Activated naive CD4-positive, alpha-beta T cell treated with anti-CD3 and anti-CD28 coated beads, Interleukin-2, amount 10 ng/mL, durations not matched to agents 7 days and 5 days (primary cell): ENCODE measurements around the gene RAE1.

Source experiments
- CTCF ChIA-PET: fragments of 350-600 bp; sonication (Branson Sonifier 250); formaldehyde crosslinking; loops from one replicate; lab custom pipeline; 2021; ENCODE audit warnings: antibody characterized with exemption; lab: Charles Lee
- DNase-seq: peaks from one replicate; pipeline ENCODE4 v3.0.0-alpha.2; 2020
- H3K27ac Mint-ChIP-seq: one replicate; pipeline ENCODE4 v1.8.0; 2021; ENCODE audit warnings: mild to moderate bottlenecking, moderate library complexity, mixed read lengths
- H3K27me3 Mint-ChIP-seq: one replicate; pipeline ENCODE4 v1.8.0; 2021; ENCODE audit warnings: mild to moderate bottlenecking, mixed read lengths
- H3K36me3 Mint-ChIP-seq: one replicate; pipeline ENCODE4 v1.8.0; 2021; ENCODE audit warnings: mixed read lengths
- H3K4me1 Mint-ChIP-seq: one replicate; pipeline ENCODE4 v1.8.0; 2021; ENCODE audit warnings: mixed read lengths
- H3K4me3 Mint-ChIP-seq: one replicate; pipeline ENCODE4 v1.8.0; 2021; ENCODE audit warnings: mild to moderate bottlenecking, moderate library complexity, mixed read lengths
- H3K9me3 Mint-ChIP-seq: one replicate; pipeline ENCODE4 v1.8.0; 2021; ENCODE audit warnings: mixed read lengths

The RAE1 gene

GRCh38 chr20:57399587-57400155, 48.6 kb downstream of the RAE1 start:
- Mint-ChIP-seq H3K36me3 (peaks cover 82% of the 10 kb centered on the region), H3K4me1 (peaks cover 91% of the 10 kb centered on the region), H3K27me3 (no peaks in the 10 kb centered on the region), H3K27ac (peak overlapping the region; percentile 97), H3K4me3 (peak overlapping the region; percentile 77), H3K9me3 (no peaks in the 10 kb centered on the region)
- DNase-seq = peak; percentile 53
- CTCF ChIA-PET = interaction anchor here (0.9 to 4.9 kb wide), 3 partner anchors 12 to 48 kb away, joined by 3 to 26 read pairs (median 17); no protein-coding TSS in a partner anchor

- H3K27ac Mint-ChIP-seq = peak overlapping the region; percentile 97
- H3K4me3 Mint-ChIP-seq = peak overlapping the region; percentile 77
- H3K27me3 Mint-ChIP-seq = no peaks in the 10 kb centered on the region
- CTCF ChIA-PET = interaction anchor here (4.9 kb wide), 1 partner anchor 34 kb away, joined by 26 read pairs; no protein-coding TSS in a partner anchor
- peak; percentile 34 for DNase-seq
- no peaks in the 10 kb centered on the region for H3K9me3 Mint-ChIP-seq
- H3K36me3 Mint-ChIP-seq = peaks cover 76% of the 10 kb centered on the region
- peaks cover 87% of the 10 kb centered on the region for H3K4me1 Mint-ChIP-seq
These were observed 49.2 kb downstream of the RAE1 start for GRCh38 chr20:57400231-57400701.

- Mint-ChIP-seq H3K27me3 (no peaks in the 10 kb centered on the region), H3K4me3 (peak overlapping the region; percentile 77), H3K27ac (peak overlapping the region; percentile 84), H3K36me3 (peaks cover 69% of the 10 kb centered on the region), H3K9me3 (no peaks in the 10 kb centered on the region), H3K4me1 (peaks cover 82% of the 10 kb centered on the region)
- peak; percentile 36 for DNase-seq
- CTCF ChIA-PET = interaction anchor here (0.9 to 1.4 kb wide), 2 partner anchors 9 to 12 kb away, joined by 3 to 4 read pairs; no protein-coding TSS in a partner anchor
These were observed 49.9 kb downstream of the RAE1 start for GRCh38 chr20:57400821-57401564.

DNA sequence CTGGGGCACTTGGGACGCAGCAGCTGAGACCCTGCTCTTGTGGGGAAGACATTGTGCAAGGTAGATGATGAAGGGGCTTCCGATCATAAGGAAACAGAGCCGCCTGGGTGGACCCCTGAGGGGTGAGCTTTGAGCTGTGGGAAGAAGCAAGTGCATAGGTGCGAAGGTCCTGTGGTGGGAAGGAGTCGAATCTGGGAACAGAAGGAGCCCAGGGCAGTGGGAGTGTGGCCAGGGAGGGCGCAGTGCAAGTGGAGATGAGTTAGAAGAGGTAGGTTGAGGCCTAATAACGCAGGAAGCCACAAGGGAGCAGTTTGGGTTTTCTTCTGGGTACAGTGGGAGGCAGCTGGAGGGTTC, 50.5 kb downstream of the RAE1 start:
- H3K27me3 Mint-ChIP-seq = no peaks in the 10 kb centered on the region
- H3K4me3 Mint-ChIP-seq = no peak overlapping the region
- peaks cover 76% of the 10 kb centered on the region for H3K4me1 Mint-ChIP-seq
- no peak for DNase-seq
- CTCF ChIA-PET = interaction anchor here (0.9 to 1.4 kb wide), 2 partner anchors 10 to 12 kb away, joined by 3 to 4 read pairs; no protein-coding TSS in a partner anchor
- H3K27ac Mint-ChIP-seq = peak overlapping the region; percentile 84
- no peaks in the 10 kb centered on the region for H3K9me3 Mint-ChIP-seq
- peaks cover 64% of the 10 kb centered on the region for H3K36me3 Mint-ChIP-seq

DNA sequence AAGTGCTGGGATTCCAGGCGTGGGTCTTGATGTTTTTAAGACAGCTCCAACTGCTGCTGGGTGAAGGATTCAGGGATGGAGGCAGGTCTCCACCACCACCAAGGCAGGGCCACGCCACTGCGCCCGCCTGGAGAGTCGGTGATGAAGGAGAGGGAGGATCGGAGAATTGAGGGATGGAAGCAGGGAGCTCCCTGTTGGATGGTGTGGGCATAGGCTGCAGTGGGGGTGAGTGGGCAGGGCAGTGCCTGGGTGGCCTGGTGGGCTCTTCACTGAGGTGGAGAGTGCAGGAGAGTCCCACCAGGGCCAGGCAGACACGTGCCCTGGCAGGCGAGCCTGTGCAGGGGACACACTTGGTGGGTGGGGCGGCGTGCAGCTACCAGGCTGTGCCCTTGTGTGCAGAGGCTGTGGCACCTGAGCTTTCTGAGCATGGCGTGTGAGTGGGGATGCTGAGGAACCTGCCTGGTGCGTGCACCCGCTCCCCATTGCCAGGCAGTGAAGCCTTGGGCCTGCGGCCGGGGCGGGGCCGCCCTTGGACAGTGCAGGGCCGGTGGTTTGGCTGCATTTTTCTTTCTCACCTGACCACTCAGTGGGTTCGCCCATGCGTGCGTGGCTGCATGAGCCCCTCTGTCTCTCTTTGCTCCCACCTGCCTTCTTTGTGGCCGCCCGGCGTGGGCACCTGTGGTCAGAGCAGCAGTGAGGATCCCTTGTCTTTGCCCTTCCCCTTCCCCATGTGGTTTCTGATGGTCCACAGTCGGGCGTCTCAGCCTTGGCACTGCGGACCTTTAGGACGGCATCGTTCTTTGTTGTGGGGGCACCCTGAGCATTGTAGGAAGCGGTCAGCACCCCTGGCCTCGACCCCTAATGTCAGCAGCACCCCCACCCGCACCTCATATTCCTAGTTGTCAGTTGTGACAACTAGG, 51.4 kb downstream of the RAE1 start:
- no peaks in the 10 kb centered on the region for H3K27me3 Mint-ChIP-seq
- CTCF ChIA-PET = interaction anchor here (0.9 to 1.4 kb wide), 2 partner anchors 10 to 11 kb away, joined by 3 to 4 read pairs; no protein-coding TSS in a partner anchor
- H3K36me3 Mint-ChIP-seq = peaks cover 62% of the 10 kb centered on the region
- H3K27ac Mint-ChIP-seq = peak overlapping the region; percentile 80
- peaks cover 67% of the 10 kb centered on the region for H3K4me1 Mint-ChIP-seq
- no peaks in the 10 kb centered on the region for H3K9me3 Mint-ChIP-seq
- H3K4me3 Mint-ChIP-seq = peak overlapping the region; percentile 18
- no peak for DNase-seq

- Mint-ChIP-seq H3K27ac (peak overlapping the region; percentile 80), H3K4me3 (no peak overlapping the region)
These were observed 52.2 kb downstream of the RAE1 start for GRCh38 chr20:57403216-57403615.

DNA sequence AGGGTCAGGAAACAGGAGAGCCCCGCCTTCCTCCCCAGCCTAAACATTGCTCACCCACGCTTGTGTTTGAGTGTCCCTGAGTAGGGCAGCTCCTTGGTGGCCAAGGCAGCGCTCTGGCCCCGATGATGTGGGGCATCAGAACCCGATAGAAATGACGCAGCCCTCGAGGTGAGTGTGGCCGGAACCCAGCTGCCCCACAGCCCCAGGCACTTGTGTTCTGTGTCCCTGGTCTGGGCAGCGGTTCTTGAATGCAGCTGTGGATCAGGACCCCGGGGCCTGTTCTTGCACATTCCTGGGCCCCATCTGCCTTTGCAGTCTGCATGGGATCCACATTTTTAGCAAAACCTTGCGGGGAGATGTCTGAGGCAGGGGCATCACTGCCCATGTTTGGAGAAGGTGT, 53.0 kb downstream of the RAE1 start:
- Mint-ChIP-seq H3K27me3 (no peaks in the 10 kb centered on the region), H3K27ac (no peak overlapping the region), H3K9me3 (no peaks in the 10 kb centered on the region), H3K4me1 (peaks cover 53% of the 10 kb centered on the region), H3K4me3 (no peak overlapping the region), H3K36me3 (peaks cover 64% of the 10 kb centered on the region)
- CTCF ChIA-PET = interaction anchor here (0.9 kb wide), 1 partner anchor 31 kb away, joined by 3 read pairs; no protein-coding TSS in a partner anchor
- DNase-seq = no peak

More at GRCh38 chr20:57403216-57403615, 52.2 kb downstream of the RAE1 start:
- DNase-seq = peak; percentile 39
- Mint-ChIP-seq H3K27me3 (no peaks in the 10 kb centered on the region), H3K9me3 (no peaks in the 10 kb centered on the region), H3K4me1 (peaks cover 59% of the 10 kb centered on the region), H3K36me3 (peaks cover 62% of the 10 kb centered on the region)
- CTCF ChIA-PET = no interaction called here

GRCh38 chr20:57404419-57405072, 53.5 kb downstream of the RAE1 start:
- peaks cover 62% of the 10 kb centered on the region for H3K36me3 Mint-ChIP-seq
- CTCF ChIA-PET = interaction anchor here (0.9 kb wide), 2 partner anchors 12 to 30 kb away, joined by 3 read pairs; no protein-coding TSS in a partner anchor
- DNase-seq = no peak
- H3K27me3 Mint-ChIP-seq = no peaks in the 10 kb centered on the region
- H3K27ac Mint-ChIP-seq = peak overlapping the region; percentile 60
- no peaks in the 10 kb centered on the region for H3K9me3 Mint-ChIP-seq
- peaks cover 48% of the 10 kb centered on the region for H3K4me1 Mint-ChIP-seq
- no peak overlapping the region for H3K4me3 Mint-ChIP-seq

GRCh38 chr20:57405236-57406016, 54.4 kb downstream of the RAE1 start:
- H3K4me1 Mint-ChIP-seq = peaks cover 39% of the 10 kb centered on the region
- H3K4me3 Mint-ChIP-seq = no peak overlapping the region
- peak overlapping the region; percentile 60 for H3K27ac Mint-ChIP-seq

GRCh38 chr20:57407541-57407956, 56.5 kb downstream of the RAE1 start:
- CTCF ChIA-PET = no interaction called here

More at GRCh38 chr20:57405236-57406016, 54.4 kb downstream of the RAE1 start:
- DNase-seq = no peak
- CTCF ChIA-PET = interaction anchor here (0.9 kb wide), 1 partner anchor 13 kb away, joined by 3 read pairs; no protein-coding TSS in a partner anchor
- Mint-ChIP-seq H3K36me3 (peaks cover 63% of the 10 kb centered on the region), H3K9me3 (no peaks in the 10 kb centered on the region), H3K27me3 (no peaks in the 10 kb centered on the region)

DNA sequence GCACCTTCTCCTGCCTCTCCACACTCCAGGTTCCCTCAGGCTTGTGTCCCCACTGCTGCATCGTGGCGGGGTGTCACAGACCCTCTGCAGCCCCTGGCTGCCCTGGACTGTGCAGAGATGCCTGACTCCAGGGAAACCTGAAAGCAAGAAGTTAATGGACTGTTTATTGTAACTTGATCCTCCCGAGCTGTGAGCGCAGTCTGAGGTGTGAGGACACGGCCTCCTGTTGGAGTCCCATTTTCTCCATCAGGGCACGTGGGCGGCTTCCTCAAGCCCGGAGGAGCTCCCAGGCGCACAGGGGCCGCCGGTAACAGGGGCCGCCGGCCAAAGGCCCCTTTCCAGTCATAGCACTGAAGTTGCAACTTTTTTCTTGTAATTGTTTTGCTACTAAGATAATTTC, 57.1 kb downstream of the RAE1 start:
- DNase-seq = no peak
- Mint-ChIP-seq H3K27me3 (peaks cover 4% of the 10 kb centered on the region), H3K4me1 (peaks cover 24% of the 10 kb centered on the region), H3K4me3 (no peak overlapping the region), H3K9me3 (no peaks in the 10 kb centered on the region), H3K27ac (no peak overlapping the region), H3K36me3 (peaks cover 40% of the 10 kb centered on the region)
- CTCF ChIA-PET = no interaction called here

More at GRCh38 chr20:57407541-57407956, 56.5 kb downstream of the RAE1 start:
- Mint-ChIP-seq H3K4me3 (no peak overlapping the region), H3K36me3 (peaks cover 46% of the 10 kb centered on the region), H3K27me3 (peaks cover 4% of the 10 kb centered on the region), H3K9me3 (no peaks in the 10 kb centered on the region), H3K27ac (no peak overlapping the region), H3K4me1 (peaks cover 26% of the 10 kb centered on the region)
- DNase-seq = no peak

- H3K27ac Mint-ChIP-seq = no peak overlapping the region
- DNase-seq = no peak
These were observed 57.6 kb downstream of the RAE1 start for GRCh38 chr20:57408536-57409233.

More at GRCh38 chr20:57408536-57409233, 57.6 kb downstream of the RAE1 start:
- H3K36me3 Mint-ChIP-seq = peaks cover 37% of the 10 kb centered on the region
- no peaks in the 10 kb centered on the region for H3K9me3 Mint-ChIP-seq
- H3K27me3 Mint-ChIP-seq = peaks cover 4% of the 10 kb centered on the region
- no peak overlapping the region for H3K4me3 Mint-ChIP-seq
- CTCF ChIA-PET = interaction anchor here (0.7 to 1.5 kb wide), 2 partner anchors 18 to 25 kb away, joined by 3 read pairs; no protein-coding TSS in a partner anchor
- peaks cover 18% of the 10 kb centered on the region for H3K4me1 Mint-ChIP-seq
